ENCODE measurements around the gene ZNF883. TPM values are rescaled to one million over a fixed set of nuclear protein-coding genes. Genes with fewer than 3 reads are reported as not detected.
"Not testable (repeated sequence)": the region's sequence is repeated elsewhere in the genome, so short reads cannot be mapped to it uniquely, and the experiment has no call there.

ZNF883 gene
- total and polyA plus RNA-seq, 2 donors (not counting 3 experiments of a cell fraction or from before 2014, with no cell fraction given): 0.15 TPM; not detected in 1

DNA sequence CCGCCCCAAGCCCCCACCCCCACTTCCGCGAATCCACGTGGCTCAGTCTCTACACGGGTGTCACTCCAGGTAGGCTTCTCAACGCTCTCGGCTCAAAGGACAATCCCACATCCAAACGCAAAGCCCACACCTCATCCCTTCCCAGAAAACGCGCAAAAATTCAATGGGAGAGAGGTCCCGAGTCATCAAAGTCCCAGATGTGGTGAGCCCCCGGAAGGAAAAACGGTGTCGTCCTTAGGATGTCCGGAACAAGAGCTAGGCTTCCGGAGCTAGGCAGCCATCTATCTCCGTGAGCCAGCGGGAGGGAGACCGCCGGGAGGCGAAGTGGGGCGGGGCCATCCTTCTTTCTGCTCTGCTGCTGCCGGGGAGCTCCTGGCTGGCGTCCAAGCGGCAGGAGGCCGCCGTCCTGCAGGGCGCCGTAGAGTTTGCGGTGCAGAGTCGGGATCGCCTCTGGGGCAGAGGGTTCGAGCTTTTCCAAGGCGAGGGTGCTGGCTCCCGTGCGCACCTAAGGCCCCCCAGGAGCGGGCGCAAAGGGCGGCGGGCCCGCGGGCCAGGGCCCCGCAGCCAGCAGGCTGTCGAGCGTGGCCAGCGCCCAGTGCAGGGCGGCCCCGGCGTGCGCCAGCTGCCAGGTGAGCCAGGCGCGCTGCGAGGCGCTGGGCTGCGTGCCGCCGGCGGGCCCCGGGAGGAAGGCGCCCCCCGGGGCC lies 47.7 kb upstream of the ZNF883 start:
- dilution Hi-C loops (cut with MboI; ENCODE audit: extremely low pct_ligation_motif_present, low sequenced_read_pairs); BruUV-seq (replicated peaks); H3K4me1 ChIP-seq (ENCODE audit: control insufficient read depth, extremely low read depth, insufficient read depth, low read length); H3K36me3 ChIP-seq (ENCODE audit: control insufficient read depth in 2 of 2, extremely low read depth in 1 of 2, insufficient read depth in 2 of 2, low read length in 2 of 2); H2AFZ ChIP-seq (ENCODE audit: low read depth, low read length); H3K9me3 ChIP-seq (replicated peaks; ENCODE audit: control insufficient read depth, insufficient read depth, low read length); H3K4me3 ChIP-seq (replicated peaks in 1 of 3; ENCODE audit: insufficient read depth in 1 of 3, low read depth in 1 of 3, low read length in 3 of 3); H3K79me2 ChIP-seq (ENCODE audit: control insufficient read depth, insufficient read depth, low read length); H3K4me2 ChIP-seq (ENCODE audit: insufficient read depth, low read length); H3K9ac ChIP-seq (replicated peaks; ENCODE audit: extremely low read depth, insufficient read depth, low read length); FAIRE-seq; DNase-seq (ENCODE audit: low read depth, low spot score); H4K20me1 ChIP-seq (replicated peaks; ENCODE audit: control insufficient read depth, extremely low read depth, insufficient read depth, low read length); POLR2A ChIA-PET; CTCF ChIA-PET; H3K9me1 ChIP-seq (replicated peaks; ENCODE audit: control insufficient read depth, extremely low read depth, insufficient read depth, low read length); H3K27ac ChIP-seq (ENCODE audit: insufficient read depth, low read depth, low read length): not testable (repeated sequence)
- H3K27me3 ChIP-seq (ENCODE audit: control insufficient read depth in 2 of 2, insufficient read depth in 2 of 2, low read length in 2 of 2): peaks cover 4 to 16% of the 10 kb centered on the region in 2 experiments
- intact Hi-C loops (cut with micrococcal nuclease): loop anchor here (10.0 kb wide), 1 partner anchor 95 kb away; the partner anchor contains the start of gene SLC31A2

DNA sequence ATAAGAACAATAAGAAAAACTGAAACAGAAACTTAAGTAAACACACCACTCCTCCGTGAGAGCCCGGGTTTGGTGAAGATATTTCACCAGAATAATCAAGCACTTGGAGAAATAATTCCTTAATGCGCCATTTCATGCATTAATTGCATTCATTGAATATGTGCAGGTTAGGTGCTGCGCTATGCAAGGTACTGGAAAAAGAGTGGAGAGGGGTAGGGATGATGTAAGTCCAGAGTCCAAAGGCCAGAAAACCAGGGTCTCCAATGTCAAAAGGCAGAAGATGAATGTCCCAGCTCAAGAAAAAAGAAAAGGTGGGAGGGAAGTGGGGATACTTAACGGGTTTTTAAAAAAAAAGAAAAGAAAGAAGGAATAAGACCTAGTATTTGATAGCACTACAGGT lies 45.2 kb upstream of the ZNF883 start:
- H3K4me2 ChIP-seq (ENCODE audit: insufficient read depth, low read length): peak overlapping the region; percentile 80
- CTCF ChIA-PET: interaction anchor here (1.2 kb wide), 1 partner anchor 55 kb away, joined by 5 read pairs; no protein-coding TSS in a partner anchor
- POLR2A ChIA-PET: no interaction called here
- peak overlapping the region; percentile 34 for H2AFZ ChIP-seq (ENCODE audit: low read depth, low read length)
- dilution Hi-C loops (cut with MboI; ENCODE audit: extremely low pct_ligation_motif_present, low sequenced_read_pairs) (no loop called here), intact Hi-C loops (cut with micrococcal nuclease) (loop anchor here (10.0 kb wide), 1 partner anchor 98 kb away; the partner anchor contains the start of gene SLC31A2)
- no peaks in the 10 kb centered on the region for H3K79me2 ChIP-seq (ENCODE audit: control insufficient read depth, insufficient read depth, low read length)
- DNase-seq (ENCODE audit: low read depth, low spot score): no peak
- no TSS peak for BruUV-seq (replicated peaks)
- no peak overlapping the region for H3K27ac ChIP-seq (ENCODE audit: insufficient read depth, low read depth, low read length)
- no peaks in the 10 kb centered on the region for H3K36me3 ChIP-seq (ENCODE audit: control insufficient read depth in 2 of 2, extremely low read depth in 1 of 2, insufficient read depth in 2 of 2, low read length in 2 of 2)
- peak overlapping the region; percentile 56 to 73 (median 68) for H3K4me3 ChIP-seq (replicated peaks in 1 of 3; ENCODE audit: insufficient read depth in 1 of 3, low read depth in 1 of 3, low read length in 3 of 3)
- peaks cover 2 to 13% of the 10 kb centered on the region in 2 experiments for H3K27me3 ChIP-seq (ENCODE audit: control insufficient read depth in 2 of 2, insufficient read depth in 2 of 2, low read length in 2 of 2)
- H4K20me1 ChIP-seq (replicated peaks; ENCODE audit: control insufficient read depth, extremely low read depth, insufficient read depth, low read length): no peaks in the 10 kb centered on the region
- no peak overlapping the region for H3K9ac ChIP-seq (replicated peaks; ENCODE audit: extremely low read depth, insufficient read depth, low read length)
- H3K9me3 ChIP-seq (replicated peaks; ENCODE audit: control insufficient read depth, insufficient read depth, low read length): no peaks in the 10 kb centered on the region
- peaks cover 3% of the 10 kb centered on the region for H3K4me1 ChIP-seq (ENCODE audit: control insufficient read depth, extremely low read depth, insufficient read depth, low read length)
- no peak for FAIRE-seq
- TF ChIP-seq GATA2 (IDR thresholded peaks at IDR 0.05; ENCODE audit: insufficient read depth, insufficient read length, low read depth, low read length) (no peak), JUN (IDR thresholded peaks at IDR 0.05; ENCODE audit: borderline replicate concordance, insufficient read depth, insufficient read length, low read depth) (no peak), EZH2 (IDR thresholded peaks at IDR 0.05; ENCODE audit: borderline replicate concordance, low read depth, low read length, severe bottlenecking) (no peak), MYC (IDR thresholded peaks at IDR 0.05; ENCODE audit: low read depth, low read length) (no peak), POLR2AphosphoS5 (IDR thresholded peaks at IDR 0.05; ENCODE audit: insufficient read depth, low read depth, low read length) (no peak), FOS (IDR thresholded peaks at IDR 0.05; ENCODE audit: borderline replicate concordance, insufficient read depth, low read length) (no peak), POLR2A (IDR thresholded peaks at IDR 0.05; ENCODE audit: low read depth, low read length) (no peak)
- TF ChIP-seq, protein P1, sequence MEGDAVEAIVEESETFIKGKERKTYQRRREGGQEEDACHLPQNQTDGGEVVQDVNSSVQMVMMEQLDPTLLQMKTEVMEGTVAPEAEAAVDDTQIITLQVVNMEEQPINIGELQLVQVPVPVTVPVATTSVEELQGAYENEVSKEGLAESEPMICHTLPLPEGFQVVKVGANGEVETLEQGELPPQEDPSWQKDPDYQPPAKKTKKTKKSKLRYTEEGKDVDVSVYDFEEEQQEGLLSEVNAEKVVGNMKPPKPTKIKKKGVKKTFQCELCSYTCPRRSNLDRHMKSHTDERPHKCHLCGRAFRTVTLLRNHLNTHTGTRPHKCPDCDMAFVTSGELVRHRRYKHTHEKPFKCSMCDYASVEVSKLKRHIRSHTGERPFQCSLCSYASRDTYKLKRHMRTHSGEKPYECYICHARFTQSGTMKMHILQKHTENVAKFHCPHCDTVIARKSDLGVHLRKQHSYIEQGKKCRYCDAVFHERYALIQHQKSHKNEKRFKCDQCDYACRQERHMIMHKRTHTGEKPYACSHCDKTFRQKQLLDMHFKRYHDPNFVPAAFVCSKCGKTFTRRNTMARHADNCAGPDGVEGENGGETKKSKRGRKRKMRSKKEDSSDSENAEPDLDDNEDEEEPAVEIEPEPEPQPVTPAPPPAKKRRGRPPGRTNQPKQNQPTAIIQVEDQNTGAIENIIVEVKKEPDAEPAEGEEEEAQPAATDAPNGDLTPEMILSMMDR (IDR thresholded peaks at IDR 0.05; ENCODE audit: extremely low read depth in 1 of 2, insufficient read depth in 1 of 2, low read depth in 1 of 2, low read length in 2 of 2): no peak
- TF ChIP-seq, protein P2, sequence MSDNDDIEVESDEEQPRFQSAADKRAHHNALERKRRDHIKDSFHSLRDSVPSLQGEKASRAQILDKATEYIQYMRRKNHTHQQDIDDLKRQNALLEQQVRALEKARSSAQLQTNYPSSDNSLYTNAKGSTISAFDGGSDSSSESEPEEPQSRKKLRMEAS (IDR thresholded peaks at IDR 0.05; ENCODE audit: insufficient read depth, insufficient read length): no peak
- no peaks in the 10 kb centered on the region for H3K9me1 ChIP-seq (replicated peaks; ENCODE audit: control insufficient read depth, extremely low read depth, insufficient read depth, low read length)

Measured in endothelial cell of umbilical vein (primary cell).